Loucy (cell line): Measurements from ENCODE around the gene MAP1B.

Experiments used
- CTCF ChIP-seq: fragments of 200-600 bp; sonication (generic); conservative IDR thresholded peaks from 2 replicates; pipeline ENCODE4 v1.5.1; 2014; ENCODE audit warnings: mild to moderate bottlenecking, antibody characterized with exemption, low read length
- EZH2phosphoT487 ChIP-seq: fragments of 200-600 bp; IDR thresholded peaks from 2 replicates; pipeline ENCODE4 v1.6.1; 2018; ENCODE audit warnings: antibody characterized with exemption, mild to moderate bottlenecking, moderate library complexity, borderline replicate concordance

GRCh38 chr5:72222521-72222920 lies 115.2 kb downstream of the MAP1B start:
- no peak for TF ChIP-seq EZH2phosphoT487
- no peak for TF ChIP-seq CTCF
